ENCODE data around the gene PTPN4.

The PTPN4 gene

DNA sequence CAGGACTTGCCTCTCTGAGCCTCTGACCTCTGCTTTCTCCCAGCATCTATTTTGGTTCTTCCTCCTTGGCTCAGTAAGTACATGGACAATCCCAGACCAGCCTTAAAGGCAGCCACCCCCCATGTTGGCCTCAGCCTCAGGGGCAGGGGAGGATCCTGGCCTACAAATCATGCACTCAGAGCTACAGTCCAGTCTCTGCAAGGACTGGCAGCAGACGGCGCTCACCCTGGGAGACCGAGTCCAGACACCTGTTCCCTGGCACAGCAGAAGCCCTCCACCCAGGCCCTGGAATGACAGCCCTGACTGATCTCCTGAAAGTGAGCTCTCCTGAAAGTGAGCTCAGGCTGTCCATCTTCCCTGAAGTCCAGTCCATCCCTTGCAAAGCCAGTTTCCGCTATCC is 25.7 kb upstream of the PTPN4 start:
- DNase-seq (ENCODE audit: low read depth), result no peak

DNA sequence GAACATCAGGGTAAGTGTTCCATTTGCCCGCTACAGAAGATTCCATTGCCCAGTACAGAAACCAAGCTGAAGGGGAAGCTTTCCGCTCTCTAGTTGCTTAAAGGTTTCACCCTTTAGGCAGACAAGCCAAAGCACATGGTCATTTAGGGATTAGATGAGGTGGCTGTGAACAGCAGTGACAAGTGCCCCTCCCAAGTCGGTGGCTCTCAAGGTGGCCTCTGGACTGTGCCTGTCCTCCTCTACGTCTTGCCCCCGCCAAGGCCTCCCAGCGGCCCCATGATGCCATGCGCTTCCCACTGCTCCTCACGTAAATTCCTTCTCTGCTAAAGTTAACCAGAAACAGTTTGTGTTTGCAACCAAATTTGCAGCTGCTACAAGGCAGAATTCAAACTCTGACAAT is 24.2 kb upstream of the PTPN4 start:
- no peak for DNase-seq (ENCODE audit: low read depth)

DNA sequence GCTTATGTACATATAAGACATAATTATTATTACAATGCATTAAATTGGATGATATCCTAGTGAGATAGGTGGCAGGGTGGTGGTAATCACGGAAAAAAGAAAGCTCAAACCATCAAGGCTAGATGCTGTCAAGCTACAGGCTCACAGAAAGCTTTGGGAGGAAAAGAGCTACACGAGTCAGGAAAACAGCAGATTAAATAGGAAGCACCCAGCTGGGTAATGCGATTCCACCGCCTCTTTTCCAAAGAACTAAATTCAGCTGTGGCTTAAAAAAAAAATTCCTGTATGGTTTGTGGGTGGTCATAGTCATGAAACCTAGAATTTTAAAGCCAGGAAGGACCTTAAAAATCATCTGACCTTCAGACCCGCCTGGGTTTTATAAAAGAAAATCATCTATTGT is 23.7 kb upstream of the PTPN4 start:
- DNase-seq (ENCODE audit: low read depth), result no peak

- no peak for DNase-seq (ENCODE audit: low read depth)
Measured at GRCh38 chr2:119739580-119740255, 20.0 kb upstream of the PTPN4 start.

DNA sequence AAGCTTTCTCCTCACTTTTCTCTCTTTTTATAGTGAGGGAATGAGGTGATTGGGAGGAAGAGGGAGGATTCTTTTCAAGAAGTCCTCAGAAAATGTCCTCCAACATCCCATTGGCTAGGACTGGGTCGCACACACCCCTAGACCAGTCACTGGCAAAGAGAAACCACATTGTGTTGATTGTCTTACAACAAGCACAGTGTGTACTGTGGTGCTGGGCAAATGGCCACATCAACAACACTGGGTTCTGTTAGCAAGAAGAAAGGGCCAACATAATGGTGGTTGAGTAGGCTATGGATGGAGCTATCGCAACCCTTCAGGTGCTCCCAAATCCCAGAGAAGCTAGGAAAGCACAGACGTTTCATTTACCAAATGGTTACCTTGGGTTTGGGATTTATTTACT is 18.7 kb upstream of the PTPN4 start:
- DNase-seq (ENCODE audit: low read depth), result no peak

DNA sequence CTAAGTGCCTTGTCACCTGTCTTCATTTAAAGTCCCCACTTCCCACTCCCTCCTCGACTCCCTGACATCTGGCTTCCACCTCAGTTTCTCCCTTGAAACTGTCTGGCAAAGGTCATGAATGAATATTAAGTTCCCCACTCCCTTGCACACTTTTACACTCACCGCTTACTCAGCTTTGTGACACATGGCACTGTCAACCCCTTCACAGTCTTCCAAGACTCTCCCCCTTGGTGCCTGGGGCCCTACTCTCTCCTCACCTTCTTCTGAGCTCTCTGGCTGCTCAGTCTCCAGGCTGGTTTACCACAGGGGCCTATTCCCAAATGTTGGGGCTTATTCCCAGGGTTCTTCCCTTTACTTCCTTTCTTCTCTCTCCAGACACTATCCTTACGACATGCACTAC is 17.9 kb upstream of the PTPN4 start:
- DNase-seq (ENCODE audit: low read depth), result no peak

DNA sequence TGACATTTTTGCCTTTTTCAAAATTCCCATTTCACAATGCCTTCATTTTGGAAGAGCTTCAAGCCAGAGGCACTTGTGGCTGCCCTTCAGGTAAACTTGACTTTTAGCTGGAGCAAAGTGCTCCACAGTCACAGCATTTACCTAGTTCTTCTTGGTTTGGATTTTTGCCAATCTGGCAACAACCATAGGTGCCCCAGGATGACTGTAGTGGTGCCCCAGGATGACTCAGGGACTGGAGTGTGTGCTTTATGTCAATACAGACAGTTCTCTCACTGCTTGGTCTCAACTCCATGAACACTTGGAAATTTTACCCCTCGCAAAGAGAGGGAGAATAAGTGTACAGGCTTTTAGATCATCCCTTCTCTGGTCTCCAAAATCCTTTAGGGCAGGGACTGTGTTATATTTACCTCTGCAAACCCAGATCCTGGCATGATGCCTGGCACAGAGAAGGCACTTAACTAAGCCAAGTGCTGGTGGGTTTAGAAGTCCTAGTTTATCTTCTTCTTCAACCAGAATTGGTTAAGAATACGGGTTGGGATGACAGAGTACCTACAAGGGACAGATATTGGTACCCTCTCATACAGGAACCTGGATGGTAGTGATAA is 15.3 kb upstream of the PTPN4 start:
- no peak for DNase-seq (ENCODE audit: low read depth)

GRCh38 chr2:119745566-119745965 is 14.2 kb upstream of the PTPN4 start:
- no peak for DNase-seq (ENCODE audit: low read depth)

DNA sequence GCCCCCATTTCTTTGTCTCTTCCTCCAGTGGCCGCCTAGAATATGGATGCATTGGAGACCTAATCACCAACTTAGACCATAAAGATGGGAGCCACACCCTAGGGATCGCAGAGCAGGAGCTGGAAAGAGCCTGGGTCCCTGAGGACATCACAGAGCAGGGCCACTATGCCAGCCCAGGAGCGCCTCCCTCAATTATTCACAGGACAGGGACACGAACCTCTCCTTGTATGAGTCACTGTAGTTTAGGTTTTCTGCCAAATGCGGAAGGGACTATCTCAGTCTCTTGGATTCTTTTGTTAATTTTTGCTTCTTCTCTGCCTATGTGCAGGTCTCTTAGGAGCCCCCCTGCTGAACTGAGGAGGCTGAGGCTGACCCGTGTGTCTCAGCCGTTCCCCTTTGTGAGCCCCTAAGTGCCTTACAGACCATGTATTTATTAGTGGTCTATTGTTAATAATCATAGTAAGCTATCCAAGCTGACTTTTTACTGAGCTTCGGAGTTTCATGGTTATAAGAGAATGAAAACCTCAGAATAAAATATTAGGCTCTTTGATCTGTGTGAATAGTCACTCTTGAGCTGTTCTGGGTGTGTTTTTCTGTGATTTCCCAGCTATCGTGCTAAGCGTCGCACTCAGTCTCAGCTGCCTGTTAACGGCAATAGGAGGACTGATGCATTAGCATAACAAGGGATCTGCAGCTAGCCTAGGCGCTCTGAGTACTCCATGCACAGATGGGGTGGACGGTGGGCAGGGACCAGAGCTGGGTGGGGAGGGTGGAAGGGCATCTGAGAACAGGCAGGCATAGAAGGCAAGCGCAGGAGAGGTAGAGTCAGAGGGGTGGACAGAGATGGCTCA is 12.7 kb upstream of the PTPN4 start:
- DNase-seq (ENCODE audit: low read depth), result no peak

GRCh38 chr2:119748135-119748534 is 11.6 kb upstream of the PTPN4 start:
- DNase-seq (ENCODE audit: low read depth), result no peak

GRCh38 chr2:119749477-119750012 is 10.2 kb upstream of the PTPN4 start:
- no peak for DNase-seq (ENCODE audit: low read depth)

DNA sequence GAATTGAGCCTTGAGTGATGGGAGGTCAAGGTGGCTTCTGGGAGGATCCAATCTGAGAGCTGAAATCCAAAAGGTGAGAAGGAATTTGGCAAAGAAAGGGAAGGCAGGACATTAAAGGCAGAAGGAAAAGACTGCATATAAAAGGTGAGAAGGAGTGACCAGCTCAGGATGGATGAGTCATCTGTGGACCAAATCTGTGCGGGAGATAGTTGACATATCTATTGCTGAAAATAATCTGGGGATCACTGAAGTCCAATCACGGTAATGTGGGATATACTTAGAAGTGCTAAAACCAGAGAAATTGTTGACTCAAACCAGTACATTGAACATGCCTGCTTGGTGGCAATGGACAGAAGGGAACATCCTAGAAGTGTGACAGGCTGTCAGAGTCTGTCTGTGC is 8.0 kb upstream of the PTPN4 start:
- no peak for DNase-seq (ENCODE audit: low read depth)

DNA sequence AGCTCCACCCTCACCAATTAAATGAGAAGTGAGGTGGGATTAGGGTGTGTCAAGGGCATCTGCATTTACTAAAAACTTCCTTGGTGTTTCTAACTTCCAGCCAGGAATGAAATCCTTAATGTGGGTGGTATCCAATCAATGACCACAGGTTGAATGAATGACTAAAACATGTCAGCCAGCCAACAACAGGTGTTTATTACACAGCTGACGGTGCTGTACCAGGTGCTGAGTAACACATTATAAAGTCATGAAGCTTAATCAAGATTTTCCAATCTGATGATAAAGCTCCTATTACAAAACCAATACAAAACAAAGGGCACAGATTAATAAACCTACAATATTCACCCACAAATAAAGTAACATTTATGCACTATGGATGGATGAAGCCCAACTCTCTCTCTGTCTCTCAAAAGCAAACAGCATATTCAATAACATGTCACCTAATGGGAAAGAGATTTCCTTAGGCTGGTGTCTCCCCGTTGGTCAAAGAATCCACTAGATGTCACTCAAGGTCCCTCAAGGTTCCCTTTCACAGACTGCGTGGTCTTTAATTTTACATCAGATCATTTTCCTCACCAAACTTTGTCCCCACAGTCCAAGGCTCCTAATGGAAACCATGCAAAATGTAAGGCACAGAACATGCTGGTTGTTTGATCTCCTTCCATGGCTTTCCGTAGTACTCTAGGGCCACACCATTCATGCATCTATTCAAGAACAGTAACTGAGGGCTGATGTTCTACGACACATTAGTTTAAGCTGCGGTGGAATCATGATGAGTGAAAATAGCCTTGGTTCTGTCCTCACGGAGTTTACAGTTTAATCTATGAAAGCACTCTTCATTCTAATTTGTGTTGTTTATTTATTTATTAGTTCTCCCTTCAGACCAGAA is 6.4 kb upstream of the PTPN4 start:
- peak; percentile 12 for DNase-seq (ENCODE audit: low read depth)

DNA sequence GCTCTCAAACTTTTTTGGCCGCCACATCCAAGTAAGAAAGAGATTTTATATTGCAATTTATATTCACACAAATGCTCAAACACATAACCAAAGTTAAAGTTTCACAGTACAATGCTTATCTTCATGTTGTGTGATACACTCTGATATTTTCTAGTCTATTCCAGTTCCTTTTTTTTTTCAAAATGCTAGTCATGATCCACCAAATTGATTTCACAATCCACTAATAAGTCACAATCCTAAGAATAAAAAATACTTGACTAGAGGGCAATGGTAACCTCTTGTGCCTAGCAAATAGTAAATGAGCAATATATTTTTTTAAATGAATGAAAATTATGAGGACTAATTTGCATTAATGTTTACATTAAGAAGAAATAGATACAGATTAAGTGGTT is 5.8 kb upstream of the PTPN4 start:
- no peak for DNase-seq (ENCODE audit: low read depth)

DNA sequence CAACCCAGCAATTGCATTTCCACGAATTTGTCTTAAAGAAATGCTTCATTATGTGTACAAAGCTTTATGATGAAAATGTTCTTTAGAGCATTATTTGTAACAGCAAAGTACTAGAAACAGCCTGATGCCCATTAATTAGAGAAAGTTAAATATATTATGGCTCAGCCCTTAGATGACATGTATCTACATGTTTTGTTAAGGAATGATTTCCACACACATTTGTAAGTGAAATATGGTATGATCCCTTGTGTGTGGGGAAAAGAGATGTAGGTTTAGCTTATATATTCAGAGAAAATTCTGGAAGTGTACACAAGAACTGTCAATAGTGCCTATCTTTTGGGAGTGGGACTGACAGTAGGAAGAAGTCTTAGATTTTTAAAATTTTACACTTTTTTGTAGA is 3.8 kb upstream of the PTPN4 start:
- no peak for DNase-seq (ENCODE audit: low read depth)

DNA sequence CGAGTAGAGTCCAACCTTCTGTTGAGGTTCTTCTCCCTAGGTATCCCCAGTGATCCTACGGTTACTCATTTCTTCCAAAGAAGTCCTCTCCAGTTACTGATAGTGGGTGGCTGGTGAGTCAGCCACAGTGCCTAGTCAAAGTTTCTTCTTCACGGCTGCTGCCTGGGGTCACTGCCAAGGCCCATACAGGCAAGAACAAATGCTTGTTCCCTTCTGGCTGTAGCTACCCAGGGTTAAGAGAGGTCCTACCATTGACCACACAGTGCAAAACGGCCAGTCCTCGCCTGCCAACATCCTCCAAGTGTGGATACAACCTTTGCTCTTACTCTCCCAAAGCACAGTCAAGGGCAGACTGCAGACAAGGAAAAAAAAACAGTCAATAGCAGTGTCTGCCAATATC is 2.9 kb upstream of the PTPN4 start:
- DNase-seq (ENCODE audit: low read depth), result no peak

- no peak for DNase-seq (ENCODE audit: low read depth)
Measured at GRCh38 chr2:119758881-119759450, 756 bp upstream of the PTPN4 start.

GRCh38 chr2:119760237-119760955 is 674 bp downstream of the PTPN4 start:
- DNase-seq (ENCODE audit: low read depth), result no peak

DNA sequence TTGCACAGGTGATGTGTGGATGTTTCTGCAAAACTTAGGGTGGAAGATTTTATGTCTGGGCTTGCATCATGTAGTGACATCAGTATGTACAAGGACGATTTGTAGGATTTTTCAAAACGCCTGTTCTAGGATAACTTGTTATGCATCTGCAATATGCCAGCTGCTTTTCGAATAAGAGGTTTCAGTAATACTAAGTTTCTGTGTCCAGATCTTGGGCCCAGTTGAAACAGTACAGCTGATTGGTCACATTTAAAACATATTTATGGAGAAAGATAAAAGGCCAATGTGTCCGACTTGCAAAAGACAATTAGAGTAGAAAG is 1.2 kb downstream of the PTPN4 start:
- DNase-seq (ENCODE audit: low read depth), result no peak

GRCh38 chr2:119764832-119765231 is 5.1 kb downstream of the PTPN4 start:
- no peak for DNase-seq (ENCODE audit: low read depth)

DNA sequence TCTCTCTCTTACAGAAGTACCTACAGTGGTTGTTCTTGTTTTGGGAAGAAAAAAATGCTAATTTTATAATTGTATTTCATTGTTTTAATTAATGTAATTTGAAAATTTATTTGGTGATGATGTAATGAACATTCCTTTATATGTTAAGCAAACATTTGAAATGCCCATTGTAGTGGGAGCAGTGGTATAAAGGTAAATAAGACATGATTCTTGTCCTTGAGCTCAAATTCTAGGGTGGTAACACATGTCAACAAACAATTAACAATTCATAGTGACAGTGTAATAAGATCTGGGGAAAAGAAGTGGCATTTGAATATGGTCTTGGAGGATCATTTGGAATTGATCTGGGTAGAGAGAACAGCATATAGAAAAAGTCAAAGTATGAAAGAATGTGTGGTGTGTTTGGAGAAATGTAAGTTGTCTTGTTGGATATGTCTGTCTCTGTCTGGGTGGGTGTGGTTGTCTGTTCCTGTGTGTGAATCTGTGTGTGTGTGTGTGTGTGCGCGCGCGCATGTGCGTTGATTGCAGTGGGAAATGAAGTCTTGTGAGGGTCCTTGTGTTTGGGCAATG is 5.8 kb downstream of the PTPN4 start:
- no peak for DNase-seq (ENCODE audit: low read depth)
